ENCODE data around the gene GUCA2B. TPM values are rescaled to one million over a fixed set of nuclear protein-coding genes. Genes with fewer than 3 reads are reported as not detected.

GUCA2B gene
- total RNA-seq, 1 experiment from 2014 or later, result not detected

DNA sequence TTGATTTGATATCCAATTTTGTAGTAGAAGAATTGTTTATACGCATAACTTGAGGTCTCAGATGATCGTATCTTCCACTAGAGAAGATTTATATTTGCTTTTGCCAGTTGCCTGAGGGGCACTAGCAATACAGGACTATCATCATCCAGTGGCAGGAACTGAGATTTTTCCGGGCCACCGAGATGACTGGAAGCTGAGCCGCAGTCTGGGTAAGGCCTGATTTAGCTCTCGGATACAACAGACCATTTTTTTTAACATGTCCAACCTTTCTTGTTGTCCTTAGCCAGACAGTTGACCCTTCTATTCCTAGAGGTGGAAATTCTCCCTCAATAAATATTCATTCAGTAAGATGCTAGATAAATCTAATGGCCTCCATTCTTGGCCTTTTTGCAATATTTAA, 25.4 kb upstream of the GUCA2B start:
- no peaks in the 10 kb centered on the region for H3K36me3 Mint-ChIP-seq (ENCODE audit: insufficient read depth in 1 of 3, low read depth in 3 of 3)
- Histone ChIP-seq H3K23me2 (ENCODE audit: insufficient read length, low read depth, low read length, poor library complexity, severe bottlenecking) (no peaks in the 10 kb centered on the region), H4K5ac (ENCODE audit: insufficient read length, low read depth, low read length) (no peak overlapping the region), H2BK5ac (ENCODE audit: insufficient read length, low read length) (no peak overlapping the region), H3K4me2 (ENCODE audit: insufficient read depth, insufficient read length, low read length) (no peak overlapping the region), H3K4me1 (ENCODE audit: insufficient read depth, low read length) (no peaks in the 10 kb centered on the region), H3T11ph (ENCODE audit: low read length) (no peak overlapping the region), H2BK120ac (ENCODE audit: low read depth, low read length, poor library complexity, severe bottlenecking) (no peak overlapping the region), H3K56ac (ENCODE audit: insufficient read length, low read depth, low read length) (no peak overlapping the region), H3K9me3 (ENCODE audit: control insufficient read depth, low read depth, low read length) (no peaks in the 10 kb centered on the region), H2BK15ac (ENCODE audit: low read depth, low read length) (no peak overlapping the region), H3K9ac (ENCODE audit: extremely low read depth, insufficient read length, low read length) (no peak overlapping the region), H4K8ac (replicated peaks; ENCODE audit: insufficient read length, low read depth, low read length) (no peak overlapping the region), H3K14ac (ENCODE audit: insufficient read depth, low read length) (no peak overlapping the region), H2AFZ (ENCODE audit: low read length) (no peak overlapping the region), H2AK5ac (ENCODE audit: insufficient read length, low read length) (no peak overlapping the region), H2BK12ac (ENCODE audit: insufficient read length, low read depth, low read length) (no peak overlapping the region), H2BK20ac (ENCODE audit: low read depth, low read length, poor library complexity, severe bottlenecking) (no peak overlapping the region), H3K4ac (ENCODE audit: low read depth, low read length) (no peak overlapping the region), H3K79me1 (ENCODE audit: insufficient read depth, low read depth, low read length, poor library complexity, severe bottlenecking) (no peaks in the 10 kb centered on the region), H4K91ac (ENCODE audit: insufficient read length, low read depth, low read length) (no peak overlapping the region), H4K20me1 (ENCODE audit: control insufficient read depth, insufficient read depth, insufficient read length) (no peaks in the 10 kb centered on the region), H3K27ac (ENCODE audit: insufficient read length, low read depth, low read length) (no peak overlapping the region), H3K27me3 (ENCODE audit: insufficient read depth, low read length) (no peaks in the 10 kb centered on the region), H3K79me2 (ENCODE audit: insufficient read depth, low read length) (no peaks in the 10 kb centered on the region), H3K18ac (ENCODE audit: insufficient read length, low read depth, low read length) (no peak overlapping the region), H3K23ac (ENCODE audit: insufficient read length, low read depth, low read length) (no peak overlapping the region)
- no peak for DNase-seq
- H3K4me3 Mint-ChIP-seq, result no peak overlapping the region
- no peak overlapping the region for H3K27ac Mint-ChIP-seq
- peaks cover 5% of the 10 kb centered on the region for H3K27me3 Mint-ChIP-seq (ENCODE audit: low read depth)
- H3K4me1 Mint-ChIP-seq, result no peaks in the 10 kb centered on the region
- WGBS (ENCODE audit: extremely low coverage, insufficient read length, low lambda C conversion rate), result no CpG with 5 or more reads among the region's 6 CpGs
- TF ChIP-seq, protein P1, sequence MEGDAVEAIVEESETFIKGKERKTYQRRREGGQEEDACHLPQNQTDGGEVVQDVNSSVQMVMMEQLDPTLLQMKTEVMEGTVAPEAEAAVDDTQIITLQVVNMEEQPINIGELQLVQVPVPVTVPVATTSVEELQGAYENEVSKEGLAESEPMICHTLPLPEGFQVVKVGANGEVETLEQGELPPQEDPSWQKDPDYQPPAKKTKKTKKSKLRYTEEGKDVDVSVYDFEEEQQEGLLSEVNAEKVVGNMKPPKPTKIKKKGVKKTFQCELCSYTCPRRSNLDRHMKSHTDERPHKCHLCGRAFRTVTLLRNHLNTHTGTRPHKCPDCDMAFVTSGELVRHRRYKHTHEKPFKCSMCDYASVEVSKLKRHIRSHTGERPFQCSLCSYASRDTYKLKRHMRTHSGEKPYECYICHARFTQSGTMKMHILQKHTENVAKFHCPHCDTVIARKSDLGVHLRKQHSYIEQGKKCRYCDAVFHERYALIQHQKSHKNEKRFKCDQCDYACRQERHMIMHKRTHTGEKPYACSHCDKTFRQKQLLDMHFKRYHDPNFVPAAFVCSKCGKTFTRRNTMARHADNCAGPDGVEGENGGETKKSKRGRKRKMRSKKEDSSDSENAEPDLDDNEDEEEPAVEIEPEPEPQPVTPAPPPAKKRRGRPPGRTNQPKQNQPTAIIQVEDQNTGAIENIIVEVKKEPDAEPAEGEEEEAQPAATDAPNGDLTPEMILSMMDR (conservative IDR thresholded peaks at IDR 0.05), result no peak
- peaks cover 0 to 4% of the 10 kb centered on the region in 2 experiments; a peak in 1 of 5 replicates for H3K9me3 Mint-ChIP-seq
